SK-N-SH (cell line): ENCODE results near the gene ERRFI1.

Experiments
- TAF1 ChIP-seq: IDR thresholded peaks from 2 replicates; pipeline ENCODE4 v1.6.1; 2012; ENCODE audit warnings: low read depth, mild to moderate bottlenecking, low read length, moderate library complexity, borderline replicate concordance
- TF ChIP-seq, protein P1 (sequence below): fragments of 200-600 bp; sonication (generic); IDR thresholded peaks from 2 replicates; pipeline ENCODE4 v1.6.1; 2017; ENCODE audit warnings: antibody characterized with exemption, mild to moderate bottlenecking, moderate library complexity

DNA sequence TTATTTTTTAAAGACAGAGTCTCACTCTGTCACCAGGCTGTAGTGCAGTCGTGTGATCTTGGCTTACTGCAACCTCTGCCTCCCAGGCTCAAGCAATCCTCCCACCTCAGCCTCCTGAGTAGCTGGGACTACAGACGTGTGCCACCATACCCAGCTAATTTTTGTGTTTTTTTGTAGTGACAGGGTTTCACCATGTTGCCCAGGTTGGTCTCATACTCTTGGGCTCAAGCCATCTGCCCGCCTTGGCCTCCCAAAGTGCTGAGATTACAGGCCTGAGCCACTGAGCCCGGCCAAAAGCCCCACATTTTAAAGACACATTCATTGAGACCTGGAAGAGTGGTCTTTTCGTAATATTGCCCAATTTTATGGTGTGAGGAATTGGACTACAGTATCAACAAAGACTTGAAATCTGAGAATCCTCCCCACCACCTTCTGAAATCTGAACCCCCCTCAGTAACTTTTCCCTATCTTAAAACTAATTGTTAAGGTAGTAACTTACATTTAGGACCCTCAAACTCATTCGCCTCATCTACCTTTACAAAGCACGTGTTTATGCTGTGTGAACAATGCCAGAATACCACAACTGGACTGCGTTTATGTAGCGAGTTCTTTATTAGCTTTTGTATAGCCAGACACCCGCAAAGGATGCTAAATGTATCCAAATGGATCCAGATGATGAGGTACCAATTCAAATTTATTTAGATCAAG is 2.7 kb downstream of the ERRFI1 start:
- TF ChIP-seq TAF1: no peak
- TF ChIP-seq, protein P1, sequence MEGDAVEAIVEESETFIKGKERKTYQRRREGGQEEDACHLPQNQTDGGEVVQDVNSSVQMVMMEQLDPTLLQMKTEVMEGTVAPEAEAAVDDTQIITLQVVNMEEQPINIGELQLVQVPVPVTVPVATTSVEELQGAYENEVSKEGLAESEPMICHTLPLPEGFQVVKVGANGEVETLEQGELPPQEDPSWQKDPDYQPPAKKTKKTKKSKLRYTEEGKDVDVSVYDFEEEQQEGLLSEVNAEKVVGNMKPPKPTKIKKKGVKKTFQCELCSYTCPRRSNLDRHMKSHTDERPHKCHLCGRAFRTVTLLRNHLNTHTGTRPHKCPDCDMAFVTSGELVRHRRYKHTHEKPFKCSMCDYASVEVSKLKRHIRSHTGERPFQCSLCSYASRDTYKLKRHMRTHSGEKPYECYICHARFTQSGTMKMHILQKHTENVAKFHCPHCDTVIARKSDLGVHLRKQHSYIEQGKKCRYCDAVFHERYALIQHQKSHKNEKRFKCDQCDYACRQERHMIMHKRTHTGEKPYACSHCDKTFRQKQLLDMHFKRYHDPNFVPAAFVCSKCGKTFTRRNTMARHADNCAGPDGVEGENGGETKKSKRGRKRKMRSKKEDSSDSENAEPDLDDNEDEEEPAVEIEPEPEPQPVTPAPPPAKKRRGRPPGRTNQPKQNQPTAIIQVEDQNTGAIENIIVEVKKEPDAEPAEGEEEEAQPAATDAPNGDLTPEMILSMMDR: no peak
